Stromal cell of bone marrow (primary cell): ENCODE data around the gene CIAPIN1.

Experiments
- DNase-seq: peaks from one replicate; pipeline ENCODE4 v3.0.0-alpha.2; 2012; ENCODE audit warnings: low read depth

The CIAPIN1 gene

GRCh38 chr16:57382535-57383275 lies 64.5 kb downstream of the CIAPIN1 start:
- DNase-seq: no peak

- no peak for DNase-seq
Observed at GRCh38 chr16:57381791-57382534, 65.2 kb downstream of the CIAPIN1 start.

- DNase-seq: no peak
Observed at GRCh38 chr16:57380671-57381462, 66.3 kb downstream of the CIAPIN1 start.

- DNase-seq: no peak
Observed at GRCh38 chr16:57379579-57379978, 67.6 kb downstream of the CIAPIN1 start.
